ENCODE measurements around the gene TMEM255B. TPM values are rescaled to one million over a fixed set of nuclear protein-coding genes. Genes with fewer than 3 reads are reported as not detected.

Gene TMEM255B
- total RNA-seq, 2 donors from 2014 or later = 0.96 to 4.6 TPM

DNA sequence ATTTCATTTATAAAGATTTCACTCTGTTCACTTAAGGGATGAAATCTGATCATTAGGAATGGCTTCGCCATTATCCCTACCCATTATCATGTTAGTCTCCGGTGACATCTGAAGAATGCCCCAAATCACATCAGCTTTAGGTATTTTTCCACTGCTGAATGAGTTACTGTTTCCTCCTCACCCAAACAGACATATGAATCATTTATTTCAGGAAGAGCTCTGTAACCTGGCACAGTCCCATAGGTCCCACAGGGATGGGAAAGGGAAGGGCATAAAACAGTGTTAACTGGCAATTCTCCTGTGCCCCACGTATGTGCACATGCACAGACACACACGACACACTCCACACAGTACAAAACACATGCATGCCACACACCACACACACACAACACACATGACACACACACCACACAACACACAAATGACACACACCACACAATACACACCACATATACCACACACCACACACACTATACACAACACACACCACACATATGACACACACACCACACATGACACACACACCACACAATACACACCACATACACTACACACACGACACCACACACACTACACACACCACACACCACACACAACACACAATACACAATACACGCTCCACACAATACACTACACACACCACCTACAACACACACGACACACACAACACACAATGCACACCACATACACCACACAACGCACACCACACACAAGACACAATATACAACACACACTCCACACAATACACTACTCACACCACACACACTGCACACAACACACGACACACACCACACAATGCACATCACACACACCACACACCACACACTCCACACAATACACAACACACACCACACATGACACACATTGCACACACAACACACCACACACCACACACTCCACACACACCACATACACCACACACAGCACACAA lies 15.4 kb downstream of the TMEM255B start:
- intact Hi-C loops (cut with DNase I) = no loop called here
- H3K4me1 ChIP-seq (replicated peaks) = no peaks in the 10 kb centered on the region
- 71% methylated on average over 9 of the region's 9 CpGs for WGBS

DNA sequence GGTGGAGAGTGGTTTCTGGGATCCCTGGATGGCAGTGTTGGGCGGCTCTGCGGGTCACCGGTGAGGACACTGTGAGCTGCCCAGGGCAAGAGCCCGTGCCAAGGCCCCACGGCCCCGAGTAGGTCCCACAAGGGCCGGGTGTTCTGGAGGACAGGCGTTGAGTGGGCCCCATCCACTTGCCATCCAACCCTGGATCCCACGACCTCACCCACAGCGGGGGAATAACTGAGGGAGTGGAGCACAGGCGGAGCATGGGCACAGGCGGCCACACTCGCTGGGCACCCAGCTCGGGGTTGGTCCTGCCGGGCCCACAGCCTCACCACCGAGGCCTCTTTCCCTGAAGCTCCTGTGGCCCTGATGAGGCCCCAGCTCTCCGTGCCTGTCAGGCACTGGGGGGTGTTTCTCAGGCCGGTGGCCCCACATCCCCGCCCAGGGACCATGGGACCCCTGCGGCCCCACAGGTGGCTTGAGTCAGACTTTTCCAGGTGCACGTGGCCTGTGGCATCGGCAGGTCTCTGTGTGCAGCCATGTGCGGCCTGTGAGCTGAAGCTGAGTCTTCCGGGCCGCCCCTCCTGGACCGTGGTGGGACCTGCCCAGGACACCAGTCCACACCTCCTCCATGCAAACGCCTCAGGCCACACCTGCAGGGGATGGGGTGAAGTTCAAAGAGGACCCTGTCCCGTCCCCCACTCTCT lies 16.6 kb downstream of the TMEM255B start:
- WGBS = 96% methylated on average over 14 of the region's 28 CpGs

More for the DNA sequence above, 15.4 kb downstream of the TMEM255B start:
- no peaks in the 10 kb centered on the region for H3K36me3 ChIP-seq
- H3K27me3 ChIP-seq (replicated peaks; ENCODE audit: insufficient read depth) = peaks cover 6% of the 10 kb centered on the region
- TF ChIP-seq, protein P1, sequence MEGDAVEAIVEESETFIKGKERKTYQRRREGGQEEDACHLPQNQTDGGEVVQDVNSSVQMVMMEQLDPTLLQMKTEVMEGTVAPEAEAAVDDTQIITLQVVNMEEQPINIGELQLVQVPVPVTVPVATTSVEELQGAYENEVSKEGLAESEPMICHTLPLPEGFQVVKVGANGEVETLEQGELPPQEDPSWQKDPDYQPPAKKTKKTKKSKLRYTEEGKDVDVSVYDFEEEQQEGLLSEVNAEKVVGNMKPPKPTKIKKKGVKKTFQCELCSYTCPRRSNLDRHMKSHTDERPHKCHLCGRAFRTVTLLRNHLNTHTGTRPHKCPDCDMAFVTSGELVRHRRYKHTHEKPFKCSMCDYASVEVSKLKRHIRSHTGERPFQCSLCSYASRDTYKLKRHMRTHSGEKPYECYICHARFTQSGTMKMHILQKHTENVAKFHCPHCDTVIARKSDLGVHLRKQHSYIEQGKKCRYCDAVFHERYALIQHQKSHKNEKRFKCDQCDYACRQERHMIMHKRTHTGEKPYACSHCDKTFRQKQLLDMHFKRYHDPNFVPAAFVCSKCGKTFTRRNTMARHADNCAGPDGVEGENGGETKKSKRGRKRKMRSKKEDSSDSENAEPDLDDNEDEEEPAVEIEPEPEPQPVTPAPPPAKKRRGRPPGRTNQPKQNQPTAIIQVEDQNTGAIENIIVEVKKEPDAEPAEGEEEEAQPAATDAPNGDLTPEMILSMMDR (IDR thresholded peaks at IDR 0.05) = no peak
- TF ChIP-seq POLR2AphosphoS5 (IDR thresholded peaks at IDR 0.05) (no peak), POLR2A (IDR thresholded peaks at IDR 0.05) (no peak)
- DNase-seq (ENCODE audit: low spot score) = no peak
- H3K9me3 ChIP-seq = no peaks in the 10 kb centered on the region
- no peak overlapping the region for H3K27ac ChIP-seq
- no peak overlapping the region for H3K4me3 ChIP-seq

DNA sequence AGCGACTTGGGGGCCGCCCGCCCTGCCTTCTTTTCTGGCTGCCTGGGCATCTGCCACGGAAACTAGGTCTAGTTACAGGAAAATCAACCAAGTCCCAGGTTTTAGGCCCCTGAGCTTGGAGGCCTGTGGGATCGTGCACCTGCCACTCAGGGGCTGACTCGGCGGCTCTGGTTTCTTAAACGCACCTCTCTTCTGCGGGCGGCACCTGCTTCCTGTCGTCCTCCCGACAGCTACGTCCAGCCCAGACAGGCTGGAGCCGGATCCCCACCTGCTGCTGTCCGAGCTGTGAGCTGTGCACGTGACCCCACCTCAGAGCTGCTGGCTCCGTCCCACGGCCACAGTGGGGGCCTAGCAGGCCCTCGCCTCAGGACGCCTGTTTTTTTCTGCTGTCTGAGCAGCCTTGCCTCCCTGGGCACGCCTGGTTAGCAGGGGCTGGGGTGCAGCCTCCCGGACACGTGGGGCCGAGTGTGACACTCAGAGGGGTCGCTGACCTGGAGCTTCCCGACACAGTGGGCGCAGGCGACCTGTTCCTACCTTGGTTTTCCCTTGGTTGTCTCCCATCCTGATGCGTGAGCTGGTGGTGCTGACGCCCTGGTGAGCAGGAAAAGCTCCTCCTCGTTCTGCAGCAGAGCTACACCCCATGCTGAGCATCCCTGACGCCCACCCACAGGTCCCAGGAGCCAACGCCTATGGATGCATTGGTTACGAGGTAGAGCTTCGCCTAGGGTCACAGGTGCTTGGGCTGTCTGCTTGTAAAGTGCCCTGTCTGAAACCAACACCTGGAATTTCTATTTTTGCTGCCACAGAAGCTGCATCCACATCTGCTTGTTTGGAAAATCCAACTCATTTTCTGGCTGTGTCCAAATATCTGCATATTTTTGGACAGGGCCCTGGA lies 17.5 kb downstream of the TMEM255B start:
- 60% methylated on average over 32 of the region's 35 CpGs for WGBS
- intact Hi-C loops (cut with DNase I) = no loop called here
- Histone ChIP-seq H3K27ac (no peak overlapping the region), H3K9me3 (no peaks in the 10 kb centered on the region), H3K36me3 (no peaks in the 10 kb centered on the region), H3K4me3 (no peak overlapping the region), H3K4me1 (replicated peaks) (no peaks in the 10 kb centered on the region), H3K27me3 (replicated peaks; ENCODE audit: insufficient read depth) (peaks cover 6% of the 10 kb centered on the region)
- TF ChIP-seq POLR2A (IDR thresholded peaks at IDR 0.05) = no peak
- TF ChIP-seq, protein P1 (IDR thresholded peaks at IDR 0.05) = no peak
- no peak for TF ChIP-seq POLR2AphosphoS5 (IDR thresholded peaks at IDR 0.05)
- no peak for DNase-seq (ENCODE audit: low spot score)

More for the DNA sequence above, 16.6 kb downstream of the TMEM255B start:
- Histone ChIP-seq H3K27ac (no peak overlapping the region), H3K27me3 (replicated peaks; ENCODE audit: insufficient read depth) (peaks cover 6% of the 10 kb centered on the region), H3K36me3 (no peaks in the 10 kb centered on the region), H3K4me3 (no peak overlapping the region), H3K4me1 (replicated peaks) (no peaks in the 10 kb centered on the region), H3K9me3 (no peaks in the 10 kb centered on the region)
- DNase-seq (ENCODE audit: low spot score) = no peak
- no peak for TF ChIP-seq POLR2AphosphoS5 (IDR thresholded peaks at IDR 0.05)
- TF ChIP-seq, protein P1 (IDR thresholded peaks at IDR 0.05) = no peak
- intact Hi-C loops (cut with DNase I) = no loop called here

DNA sequence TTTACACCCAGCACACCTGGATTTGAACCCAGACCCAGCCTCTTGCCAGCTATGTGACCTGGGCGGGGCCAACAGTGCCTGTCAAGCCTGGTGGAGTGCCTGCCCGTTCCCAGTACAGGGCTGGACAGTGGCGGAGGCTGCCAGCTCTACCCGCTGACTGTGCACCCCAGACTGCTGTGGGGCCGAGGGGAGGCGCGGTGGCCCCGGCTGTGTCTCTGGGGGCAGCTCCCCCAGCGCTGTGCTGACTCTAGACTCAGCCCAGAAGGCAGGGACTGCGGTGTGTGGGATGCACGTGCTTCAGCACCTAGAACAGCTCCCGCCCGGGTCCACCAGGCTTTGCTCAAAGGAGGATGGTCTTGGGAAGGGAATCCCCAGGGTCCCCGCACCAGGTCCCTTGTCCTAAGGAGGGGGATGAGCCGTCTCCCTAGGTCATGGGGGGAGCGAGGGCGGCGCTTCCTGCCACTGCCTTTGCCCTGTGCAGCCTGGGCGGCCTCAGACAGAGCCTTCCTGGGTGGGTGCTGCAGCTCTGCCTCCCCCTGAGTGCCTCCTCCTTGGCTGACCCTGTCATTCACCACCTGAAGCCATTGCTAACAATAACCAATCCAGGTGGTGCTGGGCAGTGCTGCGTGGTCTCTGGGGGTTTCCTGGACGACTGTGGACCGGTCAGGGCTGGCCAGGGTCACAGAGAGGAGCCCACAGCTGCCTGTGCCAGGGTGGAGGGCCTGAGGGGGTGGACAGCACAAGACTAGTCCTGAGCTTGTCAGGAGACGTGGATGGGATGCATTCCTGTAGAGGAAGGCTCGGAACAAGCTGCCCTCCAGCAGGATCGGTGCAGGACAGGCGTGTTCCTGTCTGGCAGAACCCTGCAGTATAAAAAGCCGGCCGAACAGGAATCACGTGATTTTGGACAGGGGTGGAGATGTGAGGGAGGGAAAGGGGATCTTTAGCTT lies 18.6 kb downstream of the TMEM255B start:
- no peaks in the 10 kb centered on the region for H3K36me3 ChIP-seq
- H3K27ac ChIP-seq = no peak overlapping the region
- intact Hi-C loops (cut with DNase I) = no loop called here
- H3K4me3 ChIP-seq = no peak overlapping the region
- TF ChIP-seq, protein P1 (IDR thresholded peaks at IDR 0.05) = no peak
- TF ChIP-seq POLR2AphosphoS5 (IDR thresholded peaks at IDR 0.05) (no peak), POLR2A (IDR thresholded peaks at IDR 0.05) (no peak)
- peaks cover 6% of the 10 kb centered on the region for H3K27me3 ChIP-seq (replicated peaks; ENCODE audit: insufficient read depth)
- no peak for DNase-seq (ENCODE audit: low spot score)
- WGBS = 34% methylated on average over 29 of the region's 29 CpGs
- H3K9me3 ChIP-seq = no peaks in the 10 kb centered on the region
- H3K4me1 ChIP-seq (replicated peaks) = no peaks in the 10 kb centered on the region

Data from prostate gland (tissue), 2 donors.